Ascending aorta (tissue), 2 donors: Measurements from ENCODE around the gene PHACTR2. TPM values are rescaled to one million over a fixed set of nuclear protein-coding genes. Genes with fewer than 3 reads are reported as not detected.

Source experiments
- DNase-seq, 2 donors: peaks; one replicate each; pipeline ENCODE4 v3.0.0-alpha.2; 2019; ENCODE audit warnings: low spot score in 2 of 2
- H3K27ac ChIP-seq, 2 donors: fragments of 200-600 bp; sonication (generic); one replicate each; pipeline ENCODE4 v1.5.1; 2016 to 2017; ENCODE audit warnings: mild to moderate bottlenecking in 1 of 2
- H3K27me3 ChIP-seq: fragments of 200-600 bp; sonication (generic); one replicate; pipeline ENCODE4 v1.5.1; 2017
- H3K36me3 ChIP-seq, 2 donors: fragments of 200-600 bp; sonication (generic); one replicate each; pipeline ENCODE4 v1.5.1; 2016
- H3K4me1 ChIP-seq, 2 donors: fragments of 200-600 bp; sonication (generic); one replicate each; pipeline ENCODE4 v1.5.1; 2016 to 2017; ENCODE audit warnings: mild to moderate bottlenecking in 1 of 2
- H3K4me3 ChIP-seq, 2 donors: fragments of 200-600 bp; sonication (generic); one replicate each; pipeline ENCODE4 v1.5.1; 2016 to 2017; ENCODE audit warnings: mild to moderate bottlenecking in 1 of 2
- H3K9me3 ChIP-seq, 2 donors: fragments of 200-600 bp; sonication (generic); one replicate each; pipeline ENCODE4 v1.5.1; 2016
- CTCF ChIP-seq, 3 experiments: fragments of 200-600 bp in 2 of 3; fragments of 450-650 bp in 1 of 3; sonication (generic) in 2 of 3; IDR thresholded peaks; one replicate each; pipeline ENCODE4 v1.5.1; 2016 to 2019; ENCODE audit warnings: antibody characterized with exemption in 3 of 3, mild to moderate bottlenecking in 1 of 3, moderate library complexity in 1 of 3
- intact Hi-C: fragments of 100-400 bp; cut with DNase I; formaldehyde crosslinking; loops from one replicate; pipeline ENCODE4 v1.15.1; 2023
- total RNA-seq: library from RNA; depleted of rRNA; stranded (reverse); fragments of >200 nt; gene quantifications from one replicate; pipeline ENCODE4 v1.1.0, GENCODE V29; 2016

Gene PHACTR2
- total RNA-seq, 1 donor from 2014 or later, result 112 TPM

GRCh38 chr6:143762126-143762525 lies 84.4 kb downstream of the PHACTR2 start:
- TF ChIP-seq CTCF (IDR thresholded peaks at IDR 0.05), result no peak
- Histone ChIP-seq H3K4me3 (no peak overlapping the region), H3K27ac (no peak overlapping the region), H3K27me3 (no peaks in the 10 kb centered on the region), H3K9me3 (no peaks in the 10 kb centered on the region), H3K36me3 (peaks cover 10 to 25% of the 10 kb centered on the region in 2 donors), H3K4me1 (no peaks in the 10 kb centered on the region)
- intact Hi-C loops, result no loop called here
- no peak for DNase-seq

- intact Hi-C loops, result no loop called here
- DNase-seq, result no peak
- H3K36me3 ChIP-seq, result peaks cover 10 to 19% of the 10 kb centered on the region in 2 donors
- H3K9me3 ChIP-seq, result no peaks in the 10 kb centered on the region
- no peaks in the 10 kb centered on the region for H3K4me1 ChIP-seq
- no peak for TF ChIP-seq CTCF (IDR thresholded peaks at IDR 0.05)
- no peak overlapping the region for H3K27ac ChIP-seq
- H3K4me3 ChIP-seq, result no peak overlapping the region
- H3K27me3 ChIP-seq, result no peaks in the 10 kb centered on the region
These were observed 87.8 kb downstream of the PHACTR2 start for GRCh38 chr6:143765422-143766184.

GRCh38 chr6:143766185-143766553 lies 88.4 kb downstream of the PHACTR2 start:
- H3K4me1 ChIP-seq, result no peaks in the 10 kb centered on the region
- no peaks in the 10 kb centered on the region for H3K9me3 ChIP-seq
- TF ChIP-seq CTCF (IDR thresholded peaks at IDR 0.05), result no peak
- intact Hi-C loops, result no loop called here
- no peaks in the 10 kb centered on the region for H3K27me3 ChIP-seq
- H3K4me3 ChIP-seq, result no peak overlapping the region
- no peak overlapping the region for H3K27ac ChIP-seq
- H3K36me3 ChIP-seq, result peaks cover 10 to 19% of the 10 kb centered on the region in 2 donors
- DNase-seq, result no peak

- DNase-seq, result no peak
- H3K36me3 ChIP-seq, result peaks cover 10 to 22% of the 10 kb centered on the region in 2 donors
- no peak for TF ChIP-seq CTCF (IDR thresholded peaks at IDR 0.05)
- intact Hi-C loops, result no loop called here
- no peaks in the 10 kb centered on the region for H3K4me1 ChIP-seq
- H3K27me3 ChIP-seq, result no peaks in the 10 kb centered on the region
- no peak overlapping the region for H3K4me3 ChIP-seq
- no peak overlapping the region for H3K27ac ChIP-seq
- H3K9me3 ChIP-seq, result no peaks in the 10 kb centered on the region
These were observed 89.7 kb downstream of the PHACTR2 start for GRCh38 chr6:143767433-143767832.

- intact Hi-C loops, result no loop called here
- Histone ChIP-seq H3K27me3 (no peaks in the 10 kb centered on the region), H3K9me3 (no peaks in the 10 kb centered on the region), H3K36me3 (peaks cover 6 to 13% of the 10 kb centered on the region in 2 donors), H3K4me1 (peaks cover 12 to 19% of the 10 kb centered on the region in 2 donors), H3K27ac (no peak overlapping the region), H3K4me3 (no peak overlapping the region)
- DNase-seq, result no peak
- TF ChIP-seq CTCF (IDR thresholded peaks at IDR 0.05), result no peak
These were observed 94.6 kb downstream of the PHACTR2 start for GRCh38 chr6:143772116-143773086.
